ENCODE measurements around the gene POFUT2.

POFUT2 gene

GRCh38 chr21:45244799-45245340 is 42.8 kb downstream of the POFUT2 start:
- peak; percentile 3 for DNase-seq

GRCh38 chr21:45243603-45244002 is 44.1 kb downstream of the POFUT2 start:
- no peak for DNase-seq

GRCh38 chr21:45241357-45241756 is 46.3 kb downstream of the POFUT2 start:
- DNase-seq: peak; percentile 5

- DNase-seq: no peak
These were observed 50.3 kb downstream of the POFUT2 start for GRCh38 chr21:45237401-45237800.

- no peak for DNase-seq
These were observed 51.2 kb downstream of the POFUT2 start for GRCh38 chr21:45236481-45236880.

GRCh38 chr21:45235488-45235887 is 52.2 kb downstream of the POFUT2 start:
- no peak for DNase-seq

- no peak for DNase-seq
These were observed 52.7 kb downstream of the POFUT2 start for GRCh38 chr21:45234965-45235364.

GRCh38 chr21:45234127-45234526 is 53.6 kb downstream of the POFUT2 start:
- no peak for DNase-seq

- DNase-seq: no peak
These were observed 56.0 kb downstream of the POFUT2 start for GRCh38 chr21:45231705-45232104.

- DNase-seq: no peak
These were observed 58.9 kb downstream of the POFUT2 start for GRCh38 chr21:45228656-45229240.

- DNase-seq: peak; percentile 30
These were observed 59.5 kb downstream of the POFUT2 start for GRCh38 chr21:45228171-45228641.

- no peak for DNase-seq
These were observed 60.0 kb downstream of the POFUT2 start for GRCh38 chr21:45227735-45228134.

GRCh38 chr21:45226540-45227326 is 61.0 kb downstream of the POFUT2 start:
- no peak for DNase-seq

- DNase-seq: no peak
These were observed 61.9 kb downstream of the POFUT2 start for GRCh38 chr21:45225741-45226327.

- no peak for DNase-seq
These were observed 62.5 kb downstream of the POFUT2 start for GRCh38 chr21:45225041-45225740.

GRCh38 chr21:45224189-45224938 is 63.3 kb downstream of the POFUT2 start:
- DNase-seq: no peak

- DNase-seq: no peak
These were observed 64.2 kb downstream of the POFUT2 start for GRCh38 chr21:45223236-45224185.

GRCh38 chr21:45222001-45222400 is 65.7 kb downstream of the POFUT2 start:
- no peak for DNase-seq

GRCh38 chr21:45220714-45221490 is 66.8 kb downstream of the POFUT2 start:
- DNase-seq: no peak

GRCh38 chr21:45220071-45220481 is 67.6 kb downstream of the POFUT2 start:
- no peak for DNase-seq

All from activated CD4-positive, alpha-beta T cell treated with anti-CD3 and anti-CD28 coated beads for 1 hour (primary cell).